SIG-M5 (cell line): ENCODE results near the gene RUNX3.

ENCODE experiments used
- DNase-seq: peaks from one replicate; lab custom pipeline; 2025; lab: John Stamatoyannopoulos, UW

RUNX3 gene

DNA sequence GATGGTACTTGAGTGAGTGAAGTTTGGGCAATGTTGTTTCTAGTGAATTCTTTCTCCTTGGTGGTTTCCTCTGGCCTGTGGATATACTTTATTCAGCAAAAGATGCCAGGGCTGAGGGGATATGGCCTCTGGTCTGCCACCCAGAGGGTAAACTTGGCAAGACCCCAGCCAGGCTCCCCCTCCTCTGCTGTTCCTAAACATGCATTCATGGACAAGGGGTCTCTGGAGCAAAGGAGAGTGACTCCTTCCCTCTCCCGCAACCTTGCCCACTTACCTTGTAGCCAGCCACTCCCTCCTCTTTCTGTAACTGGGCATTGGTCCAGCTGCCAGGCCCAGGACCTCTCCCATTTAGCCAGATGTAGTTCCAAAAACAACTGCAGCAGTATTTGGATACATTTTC lies 43.8 kb downstream of the RUNX3 start:
- DNase-seq: no peak

DNA sequence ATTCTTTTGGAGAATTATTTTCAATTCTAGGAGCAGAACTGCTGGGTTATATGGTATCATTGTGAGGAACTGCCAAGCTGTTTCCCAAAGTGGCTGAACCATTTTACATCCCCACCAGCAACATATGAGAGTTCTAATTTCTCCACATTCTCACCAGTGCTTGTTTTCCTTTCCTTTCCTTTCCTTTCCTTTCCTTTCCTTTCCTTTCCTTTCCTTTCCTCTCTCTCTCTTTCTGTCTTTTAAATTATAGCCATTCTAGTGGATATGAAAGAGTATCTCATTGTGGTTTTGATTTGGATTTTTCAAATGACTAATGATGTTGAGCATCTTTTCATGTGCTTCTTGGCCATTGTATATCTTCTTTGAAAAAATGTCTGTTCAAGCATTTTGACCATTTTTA lies 45.3 kb downstream of the RUNX3 start:
- no peak for DNase-seq

DNA sequence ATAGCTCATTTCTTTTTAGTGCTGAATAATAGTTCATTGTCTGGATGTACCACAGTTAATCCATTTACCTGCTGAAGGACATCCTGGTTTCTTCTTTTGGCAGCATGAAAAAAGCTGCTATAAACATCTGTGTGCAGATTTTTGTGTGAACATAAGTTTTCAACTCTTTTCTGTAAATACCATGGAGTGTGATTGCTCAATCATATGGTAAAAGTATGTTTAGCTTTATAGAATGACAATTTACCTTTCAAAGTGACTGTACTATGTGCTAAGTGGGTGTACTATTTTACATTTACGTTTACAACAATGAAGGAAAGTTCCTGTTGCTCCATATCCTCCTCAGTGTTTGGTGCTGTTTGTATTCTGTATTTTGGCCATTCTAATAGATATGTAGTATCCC lies 49.0 kb downstream of the RUNX3 start:
- no peak for DNase-seq

DNA sequence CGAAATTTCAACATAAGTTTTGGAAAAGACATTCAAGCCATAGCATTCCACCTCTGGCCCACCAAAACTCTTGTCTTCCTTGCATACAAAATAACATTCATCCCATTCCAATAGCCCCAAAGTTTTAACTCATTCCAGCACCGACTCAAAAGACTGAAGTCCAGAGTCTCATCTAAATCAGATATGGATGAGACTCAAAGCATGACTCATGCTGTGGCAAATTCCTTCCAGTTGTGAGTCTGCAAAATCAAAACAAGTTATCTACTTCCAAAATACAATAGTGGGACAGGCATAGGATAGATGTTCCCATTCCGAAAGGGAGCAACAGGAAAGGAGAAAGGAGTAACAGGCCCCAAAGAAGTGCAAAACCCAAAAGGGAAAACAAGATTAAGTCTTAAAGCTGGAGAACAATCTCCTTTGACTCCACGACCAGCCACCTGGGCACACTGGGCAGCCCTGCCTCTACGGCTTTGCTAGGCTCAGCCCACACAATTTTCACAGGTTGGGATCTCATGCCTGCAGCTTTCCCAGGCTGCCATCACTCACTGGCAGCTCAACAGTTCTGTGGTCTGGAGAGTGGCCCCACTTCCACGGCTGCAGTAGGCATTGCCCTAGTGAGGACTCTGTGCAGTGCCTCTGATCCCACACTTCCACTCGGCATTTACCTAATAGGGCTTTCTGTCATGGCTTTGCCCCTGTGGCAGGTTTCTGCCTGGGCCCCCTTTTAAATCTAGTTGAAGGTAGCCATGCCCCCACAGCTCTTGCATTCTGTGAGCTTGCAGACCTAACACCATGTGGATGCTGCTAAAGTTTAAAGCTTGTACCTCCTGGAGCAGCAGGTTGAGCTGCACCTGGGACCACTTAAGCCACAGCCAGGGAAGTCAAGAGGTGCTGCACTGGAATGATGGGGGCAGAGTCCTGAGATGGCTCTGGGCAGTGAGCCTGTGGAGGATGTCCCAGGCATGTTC lies 51.0 kb downstream of the RUNX3 start:
- no peak for DNase-seq

DNA sequence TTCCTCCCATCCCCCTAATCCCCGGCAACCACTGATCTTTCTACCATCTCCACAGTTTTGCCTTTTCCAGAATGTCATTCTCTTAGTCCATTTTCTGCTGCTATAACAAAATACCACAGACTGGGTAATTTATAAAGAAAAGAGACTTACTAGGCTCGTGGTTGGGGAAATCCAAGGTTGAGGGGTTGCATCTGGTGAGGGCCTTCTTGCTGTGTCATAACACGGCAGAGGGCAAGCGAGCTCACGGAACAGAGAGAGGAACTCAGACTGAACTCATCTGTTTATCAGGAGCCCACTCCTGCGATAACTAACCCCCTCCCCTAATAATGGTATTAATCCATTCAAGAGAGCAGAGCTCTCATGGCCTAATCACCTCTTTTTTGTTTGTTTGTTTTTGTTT lies 52.0 kb downstream of the RUNX3 start:
- no peak for DNase-seq

DNA sequence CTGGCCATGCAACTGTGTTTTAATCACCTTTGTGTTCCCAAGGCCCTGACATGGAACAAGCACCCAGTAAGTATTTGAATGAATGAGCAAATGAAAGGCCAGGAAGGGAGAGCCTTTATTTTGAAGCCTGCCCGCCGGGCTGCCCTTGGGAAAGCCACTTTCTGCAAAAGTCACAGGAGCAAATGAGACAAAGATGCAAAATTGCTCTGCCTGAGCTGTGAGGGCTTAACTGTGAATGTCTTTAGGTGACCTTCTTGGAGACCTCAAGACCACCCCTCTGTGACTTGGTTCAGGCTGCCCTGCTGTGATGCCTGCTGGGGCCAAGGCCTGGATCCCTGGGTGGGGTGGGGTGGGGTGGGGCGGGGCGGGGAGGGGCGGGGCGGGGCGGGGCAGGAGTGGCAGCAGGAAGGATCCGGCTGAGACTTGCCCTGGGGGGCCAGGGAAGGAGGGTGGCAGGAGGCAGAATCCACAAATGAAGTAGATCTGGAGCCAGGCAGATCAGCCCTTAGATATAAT lies 54.0 kb downstream of the RUNX3 start:
- no peak for DNase-seq

DNA sequence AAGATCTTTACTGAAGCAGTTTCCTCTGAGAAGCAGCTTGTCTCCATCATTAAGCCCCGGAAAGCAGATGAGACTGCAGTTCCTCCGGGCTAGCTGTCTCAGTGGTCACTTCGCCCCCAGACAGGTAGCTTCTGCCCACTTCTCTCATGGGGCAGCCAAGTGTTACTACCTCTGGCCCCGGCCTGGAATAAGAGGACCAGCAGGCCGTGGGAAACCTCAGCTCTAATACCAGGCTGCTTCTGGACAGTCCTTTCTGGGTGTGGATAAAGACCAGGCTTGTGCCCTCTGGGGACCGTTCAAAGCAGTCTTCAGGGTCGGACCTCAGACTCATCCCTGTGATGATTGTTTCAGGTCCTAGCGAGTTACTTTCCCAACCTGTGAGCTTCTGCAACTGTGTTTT lies 54.8 kb downstream of the RUNX3 start:
- DNase-seq: no peak

DNA sequence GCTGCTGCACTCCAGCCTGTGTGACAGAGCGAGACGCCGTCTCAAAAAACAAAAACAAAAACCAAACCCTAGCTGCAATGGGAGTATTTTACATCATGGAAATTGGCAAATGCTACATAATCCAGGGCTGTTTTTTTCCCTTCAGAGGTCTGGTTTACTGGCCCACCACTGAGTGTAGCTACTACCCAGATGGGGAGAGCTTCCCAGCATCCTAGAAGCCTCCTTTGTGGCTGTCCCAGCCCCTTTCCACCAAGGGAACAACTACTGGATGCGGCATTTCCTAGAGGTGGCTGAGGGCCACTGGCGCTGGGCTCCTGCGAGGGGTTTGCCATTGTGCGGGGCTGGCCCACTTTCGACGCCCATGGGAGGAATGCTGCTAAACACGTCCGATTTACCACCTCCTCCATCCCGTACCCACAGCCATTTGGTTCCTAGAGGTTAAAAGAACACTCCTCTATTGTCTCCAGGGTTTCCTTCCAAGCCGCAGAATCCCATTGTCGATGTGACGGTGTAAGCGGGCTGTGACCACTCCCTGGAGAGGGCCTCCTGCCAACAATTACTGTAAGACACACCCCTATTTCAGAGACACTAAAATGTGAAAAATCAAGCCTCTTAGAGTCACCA lies 55.4 kb downstream of the RUNX3 start:
- no peak for DNase-seq

DNA sequence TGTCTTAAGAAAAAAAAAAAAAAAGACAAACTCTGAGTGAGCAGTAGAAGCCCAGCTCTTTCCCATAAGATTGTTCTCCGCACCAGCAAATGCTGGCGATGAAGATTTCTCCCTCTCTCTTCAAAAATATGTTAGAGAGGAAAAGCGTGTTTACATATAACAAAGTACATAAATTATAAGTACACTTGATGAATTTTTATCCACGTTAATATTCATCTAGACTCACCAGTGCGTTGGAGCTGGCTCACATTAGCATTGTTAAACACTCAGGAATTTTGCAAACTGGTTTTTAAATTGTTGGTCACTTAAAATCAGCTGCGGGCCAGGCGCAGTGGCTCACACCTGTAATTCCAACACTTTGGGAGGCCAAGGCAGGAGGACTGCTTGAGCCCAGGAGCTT lies 56.0 kb downstream of the RUNX3 start:
- DNase-seq: no peak

DNA sequence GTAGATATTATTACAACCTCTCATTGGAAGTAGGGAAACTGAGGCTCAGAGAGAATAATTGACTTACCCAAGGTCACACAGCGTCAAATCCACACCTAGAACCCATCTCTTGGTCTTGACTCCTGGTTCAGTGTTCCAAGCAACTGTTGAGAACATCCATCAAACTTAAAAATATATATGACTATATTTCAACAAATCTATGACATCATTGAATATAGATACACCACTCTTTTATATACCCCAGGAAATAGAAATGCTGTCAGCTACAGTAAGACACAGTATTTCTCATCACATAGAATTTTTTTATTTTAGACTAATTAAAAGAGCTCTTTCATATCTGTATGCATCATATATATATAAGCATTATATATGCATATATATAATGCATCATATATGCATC lies 56.9 kb downstream of the RUNX3 start:
- no peak for DNase-seq

DNA sequence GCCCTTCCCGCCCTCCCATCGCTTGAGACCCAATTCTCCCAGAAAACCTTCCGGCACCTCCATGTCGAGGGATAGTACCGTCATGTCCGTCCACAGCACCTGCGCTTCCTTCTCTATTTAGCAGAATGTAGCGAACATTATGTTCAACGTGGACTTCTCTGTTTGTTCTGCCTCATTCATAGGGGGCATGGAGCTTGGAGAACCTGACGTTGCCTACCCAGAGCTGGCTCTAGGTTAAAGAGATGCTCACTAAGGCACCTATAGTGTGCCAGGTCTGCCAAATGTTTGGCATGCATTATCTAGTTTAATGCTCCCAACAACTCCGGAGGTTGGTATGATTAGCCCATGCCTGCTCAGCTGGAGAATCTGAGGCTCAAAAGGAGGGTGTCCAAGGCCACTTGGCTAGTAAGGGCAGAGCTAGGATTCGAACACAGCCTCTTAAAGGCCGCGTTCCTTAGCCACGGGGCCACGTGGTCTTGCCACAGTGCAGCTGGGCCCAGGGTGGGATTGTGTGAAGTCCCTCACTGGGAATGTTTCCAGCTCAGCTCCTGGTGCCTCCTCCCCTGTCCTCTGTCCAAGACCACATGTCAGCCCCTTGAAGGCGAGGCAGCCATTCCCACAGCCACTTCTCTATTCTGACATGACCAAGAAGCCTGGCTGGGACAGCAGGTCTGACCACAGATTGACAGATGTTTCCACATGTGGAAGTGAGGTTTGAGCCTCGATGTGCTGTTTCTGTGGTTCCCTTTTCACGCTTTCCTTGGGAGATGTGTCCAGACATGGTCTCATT lies 57.8 kb downstream of the RUNX3 start:
- peak; percentile 5 for DNase-seq

DNA sequence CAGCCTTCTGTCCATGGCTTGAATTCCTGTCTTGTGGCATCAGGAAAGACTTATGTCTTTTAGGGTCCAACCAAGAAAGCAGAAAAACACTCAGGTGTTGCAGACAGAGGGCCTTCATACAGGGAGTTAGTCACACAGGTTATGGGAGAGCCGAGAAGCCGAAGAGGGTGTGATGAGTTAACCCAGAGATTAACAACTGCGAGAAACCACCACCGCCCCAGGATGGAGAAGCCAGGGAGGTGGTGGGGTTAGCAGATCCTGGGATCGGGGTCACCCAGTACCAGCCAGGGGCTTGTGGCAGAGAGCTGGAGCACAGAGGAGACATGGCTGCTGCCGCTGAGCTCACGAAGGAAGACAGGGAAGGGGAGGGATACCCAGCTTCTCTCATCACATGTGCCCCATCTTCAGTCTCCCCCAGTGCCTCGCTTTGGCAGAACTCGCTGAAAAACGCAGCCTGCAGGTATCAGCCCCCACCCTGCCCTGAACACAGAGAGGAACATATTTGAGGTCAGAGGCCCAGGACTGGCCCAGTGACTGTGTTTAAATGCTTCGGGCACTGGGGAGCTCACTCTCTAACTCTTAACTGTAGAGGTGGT lies 58.7 kb downstream of the RUNX3 start:
- no peak for DNase-seq

DNA sequence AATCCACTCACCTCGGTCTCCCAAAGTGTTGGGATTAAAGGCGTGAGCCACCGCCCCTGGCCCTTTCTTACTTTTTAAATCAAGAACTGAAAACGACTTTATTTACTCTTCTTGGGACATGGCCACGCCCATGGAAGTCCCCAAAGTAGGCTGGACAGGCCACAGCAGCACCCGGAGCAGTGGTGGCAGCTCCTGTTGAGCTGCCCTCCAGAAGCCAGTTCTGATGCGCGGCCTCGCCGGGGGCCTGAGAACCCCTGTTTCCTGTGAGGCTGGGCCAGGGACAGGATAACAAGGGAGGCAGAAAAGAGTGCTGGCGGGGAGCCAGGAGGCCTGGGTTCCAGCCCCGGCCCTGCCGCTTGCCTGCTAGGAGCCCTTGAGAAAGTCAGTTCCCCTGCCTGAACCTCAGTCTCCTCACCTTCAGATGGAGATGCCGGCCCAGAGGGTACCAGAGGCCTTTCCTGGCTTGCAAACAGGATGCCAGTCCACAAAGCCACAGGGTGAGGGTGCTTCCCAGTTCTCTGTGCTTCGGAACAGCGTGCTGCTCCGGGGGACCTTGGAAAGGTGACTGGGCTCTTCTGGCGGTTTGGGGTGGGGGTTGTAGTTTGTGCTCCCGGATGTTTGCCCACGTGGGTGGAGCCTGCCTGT lies 59.4 kb downstream of the RUNX3 start:
- DNase-seq: no peak

DNA sequence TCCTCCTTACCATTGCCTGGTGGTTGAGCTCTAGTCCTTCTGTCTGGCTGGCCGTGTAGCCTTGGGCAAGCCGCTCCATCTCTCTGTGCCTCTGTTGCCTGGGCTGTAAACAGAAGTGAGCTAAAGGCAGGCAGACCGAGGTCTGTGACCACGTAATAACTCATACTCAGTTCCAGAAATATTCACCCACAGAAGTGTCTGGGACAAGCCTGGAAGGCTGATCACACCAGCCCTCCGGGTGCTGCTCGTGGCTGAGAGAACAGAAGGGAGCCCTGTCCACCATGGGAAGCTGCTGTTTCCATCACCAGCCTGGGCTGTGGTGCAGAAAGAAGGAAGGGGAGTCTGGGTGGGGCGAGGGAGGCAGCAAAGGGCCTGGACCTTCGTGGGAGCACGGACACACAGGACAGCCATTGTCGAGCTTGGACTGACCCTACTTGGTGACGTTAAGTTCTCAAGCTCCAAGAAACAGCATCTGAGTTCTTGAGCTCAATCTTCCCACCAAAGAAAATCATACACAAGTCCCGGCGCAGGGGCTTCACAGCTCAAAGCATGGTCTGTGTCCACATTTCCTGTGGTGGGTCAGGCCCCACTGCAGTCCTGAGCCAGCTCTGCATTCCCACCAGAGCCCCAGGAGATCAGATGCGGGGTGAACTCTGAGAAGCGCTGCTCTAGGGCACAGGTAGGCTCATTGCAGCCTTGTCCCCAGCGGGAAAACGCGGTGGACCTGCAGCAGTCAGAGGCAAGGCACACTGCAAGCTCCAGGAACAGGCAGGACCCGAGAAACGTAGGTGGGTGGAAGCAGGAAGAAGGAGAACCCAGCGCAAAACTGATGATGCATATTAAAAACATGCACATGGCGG lies 61.8 kb downstream of the RUNX3 start:
- DNase-seq: no peak

DNA sequence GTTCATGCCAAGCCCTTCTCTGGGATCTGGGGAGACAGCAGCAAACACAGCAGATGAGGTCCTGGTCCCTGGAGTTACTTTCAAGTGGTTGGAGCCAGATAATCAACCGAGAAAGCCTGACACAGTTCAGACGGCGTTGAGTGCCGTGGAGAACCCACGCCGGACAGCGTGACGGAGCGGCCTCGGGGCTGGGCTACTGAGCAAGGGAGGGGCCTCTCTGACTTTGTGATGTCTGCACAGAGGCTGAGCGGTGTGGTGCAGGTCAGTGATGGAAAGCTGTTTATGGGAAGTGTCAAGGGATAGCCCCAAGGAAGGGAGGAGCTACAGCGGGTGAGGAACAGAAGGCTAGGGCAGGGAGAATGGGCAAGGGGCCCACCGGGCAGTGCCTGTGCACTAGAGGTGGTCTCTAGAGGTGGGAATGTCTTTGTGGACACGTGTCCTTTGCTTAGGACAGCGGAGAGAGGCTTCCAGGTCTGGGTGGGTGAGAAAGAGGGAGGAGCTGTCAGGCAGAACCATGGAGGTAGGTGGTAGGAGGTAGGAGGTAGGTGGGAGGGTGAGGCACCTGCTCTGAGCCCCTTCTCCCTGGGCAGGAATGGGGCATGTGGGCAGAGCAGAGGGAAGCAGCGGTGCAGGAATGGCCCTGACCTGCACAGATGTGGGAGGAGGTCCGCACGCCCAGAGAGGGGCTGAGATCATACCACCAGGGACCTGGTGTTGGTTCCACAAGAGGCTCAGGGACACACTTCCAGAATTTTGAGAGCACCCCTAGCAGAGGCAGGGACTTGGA lies 62.8 kb downstream of the RUNX3 start:
- no peak for DNase-seq

DNA sequence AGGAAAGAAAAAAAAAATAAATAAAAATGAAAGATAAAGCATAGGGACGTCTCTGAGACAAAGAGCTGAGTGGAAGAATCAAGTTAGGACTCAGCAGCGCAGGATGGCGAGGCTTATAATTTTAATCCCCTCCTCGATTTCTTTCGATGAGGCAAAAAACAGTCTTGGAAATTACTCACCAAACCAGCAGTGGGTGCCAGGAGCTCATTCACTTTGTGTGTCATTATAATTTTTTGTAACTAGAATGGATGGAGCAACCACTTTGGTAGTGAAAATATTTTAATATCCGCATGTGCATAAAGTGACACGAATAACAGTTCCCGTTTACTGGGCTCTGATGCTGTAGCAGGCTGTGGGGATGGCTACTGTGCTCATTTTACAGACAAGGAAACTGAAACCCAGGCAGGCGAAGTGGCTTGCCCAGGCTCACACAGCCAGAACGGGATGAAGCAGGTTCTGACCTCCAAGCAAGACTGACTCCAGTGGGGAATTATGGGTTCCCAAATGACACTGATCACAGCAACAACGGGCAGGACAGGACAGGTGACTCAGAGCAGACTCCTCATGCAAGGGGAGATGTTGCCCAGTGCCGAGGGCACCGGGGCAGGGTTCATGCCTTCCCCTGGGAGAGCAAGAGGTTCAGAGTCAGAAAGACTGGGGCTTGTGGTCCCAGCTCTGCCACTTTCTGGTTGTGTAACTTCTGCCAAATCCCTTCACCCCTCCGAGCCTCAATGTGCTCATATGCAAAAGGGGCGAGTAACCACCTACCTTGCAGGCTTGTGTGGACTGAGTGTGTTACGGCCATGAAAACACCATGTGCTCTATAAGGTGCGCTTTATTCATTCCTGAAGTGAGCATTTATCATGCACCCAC lies 63.6 kb downstream of the RUNX3 start:
- DNase-seq: no peak

DNA sequence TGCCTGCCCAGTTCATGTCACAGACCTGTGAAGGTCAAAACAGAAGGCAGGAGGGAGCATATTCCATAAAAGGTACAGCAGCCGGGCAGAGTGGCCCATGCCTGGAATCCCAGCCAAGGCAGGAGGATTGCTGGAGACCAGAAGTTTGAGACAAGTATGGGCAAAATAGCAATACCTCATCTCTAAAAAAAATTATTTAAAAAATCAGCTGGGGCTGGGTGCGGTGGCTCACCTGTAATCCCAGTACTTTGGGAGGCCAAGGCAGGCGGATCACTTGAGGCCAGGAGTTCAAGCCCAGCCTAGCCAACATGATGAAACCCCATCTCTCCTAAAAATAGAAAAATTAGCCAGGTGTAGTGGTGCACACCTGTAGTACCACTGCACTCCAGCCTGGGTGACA lies 64.5 kb downstream of the RUNX3 start:
- DNase-seq: no peak

DNA sequence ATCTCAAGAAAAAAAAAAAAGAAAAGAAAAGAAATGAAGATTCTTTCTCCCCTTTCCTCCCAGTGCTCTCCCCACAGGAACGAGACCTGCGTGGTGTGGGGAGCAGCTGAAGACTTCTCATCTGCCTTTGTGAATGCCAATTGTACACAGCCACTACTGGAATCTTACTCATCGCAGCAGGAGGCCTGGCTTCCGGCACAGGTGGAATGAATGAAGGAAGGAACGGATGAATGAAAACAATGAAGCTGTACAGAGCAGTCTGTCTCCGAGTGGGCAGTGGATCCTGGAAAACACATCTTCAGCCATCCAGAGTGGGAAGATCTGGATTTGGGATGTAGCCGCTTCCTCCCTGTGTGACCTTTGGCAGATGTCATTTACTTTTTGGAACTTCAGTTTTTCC lies 64.9 kb downstream of the RUNX3 start:
- no peak for DNase-seq

DNA sequence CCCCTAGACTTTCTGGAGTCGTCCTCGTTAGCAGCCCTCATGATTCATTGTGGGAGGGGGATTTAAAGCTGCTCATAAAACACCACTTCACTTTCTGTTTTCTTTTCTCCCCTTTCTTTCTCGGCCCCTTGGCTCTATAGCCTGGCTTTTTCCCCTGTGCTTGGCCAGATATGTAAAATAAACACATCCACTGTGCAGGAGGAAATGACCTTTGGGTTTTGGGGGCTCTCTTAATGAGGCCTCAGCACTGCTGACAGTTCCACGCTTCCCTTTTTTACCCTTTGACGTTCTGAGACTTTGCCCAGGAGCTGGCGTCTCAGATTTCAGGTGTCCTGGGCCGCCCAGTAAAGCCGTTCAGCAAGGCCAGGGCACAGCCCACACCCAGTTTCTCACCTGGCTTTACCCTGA lies 65.7 kb downstream of the RUNX3 start:
- DNase-seq: no peak
